HG02642 (cell line): Measurements from ENCODE around the gene OR10A6.

ENCODE experiments used
- ATAC-seq: cut with Tn5 transposase; IDR thresholded peaks from one replicate; pipeline ENCODE4 v1.9.1; 2021; ENCODE audit warnings: mild to moderate bottlenecking; ENCODE audit not compliant: unreplicated experiment, poor library complexity

The OR10A6 gene

GRCh38 chr11:7931168-7931567, at the start of gene OR10A6:
TSS of gene OR10A6 (minus strand) at chr11:7931268. CDS start at chr11:7928662, 2,606 bp downstream.
- ATAC-seq: no peak

GRCh38 chr11:7977232-7977917, 46.3 kb upstream of the OR10A6 start:
- no peak for ATAC-seq

GRCh38 chr11:7974668-7975067, 43.6 kb upstream of the OR10A6 start:
- no peak for ATAC-seq

- no peak for ATAC-seq
These were observed 41.9 kb upstream of the OR10A6 start for GRCh38 chr11:7973011-7973410.

- no peak for ATAC-seq
These were observed 40.8 kb upstream of the OR10A6 start for GRCh38 chr11:7971846-7972245.

- ATAC-seq: no peak
These were observed 38.9 kb upstream of the OR10A6 start for GRCh38 chr11:7969756-7970646.

- no peak for ATAC-seq
These were observed 37.6 kb upstream of the OR10A6 start for GRCh38 chr11:7968686-7969085.

- no peak for ATAC-seq
These were observed 36.8 kb upstream of the OR10A6 start for GRCh38 chr11:7967826-7968225.

- no peak for ATAC-seq
These were observed 36.0 kb upstream of the OR10A6 start for GRCh38 chr11:7967097-7967496.

- ATAC-seq: no peak
These were observed 34.3 kb upstream of the OR10A6 start, which contains the start of gene NLRP10 for GRCh38 chr11:7965386-7965785. TSS of gene NLRP10 (minus strand) at chr11:7965447. CDS start at chr11:7963495, 1,952 bp downstream.

GRCh38 chr11:7964873-7965272, 33.8 kb upstream of the OR10A6 start:
- ATAC-seq: no peak

- no peak for ATAC-seq
These were observed 33.2 kb upstream of the OR10A6 start for GRCh38 chr11:7964261-7964660.

- ATAC-seq: no peak
These were observed 24.1 kb upstream of the OR10A6 start for GRCh38 chr11:7955191-7955590.

GRCh38 chr11:7949934-7950333, 18.9 kb upstream of the OR10A6 start:
- ATAC-seq: no peak

GRCh38 chr11:7944123-7944522, 13.1 kb upstream of the OR10A6 start:
- no peak for ATAC-seq

- no peak for ATAC-seq
These were observed 10.5 kb upstream of the OR10A6 start, which contains the start of gene OR10A3 for GRCh38 chr11:7941608-7942007. TSS of gene OR10A3 (minus strand) at chr11:7941708. CDS start at chr11:7939520, 2,188 bp downstream.

GRCh38 chr11:7941146-7941545, 10.1 kb upstream of the OR10A6 start:
- ATAC-seq: no peak

GRCh38 chr11:7936615-7937014, 5.5 kb upstream of the OR10A6 start:
- ATAC-seq: no peak

GRCh38 chr11:7927635-7928034, 3.4 kb downstream of the OR10A6 start:
- no peak for ATAC-seq

GRCh38 chr11:7924536-7924935, 6.5 kb downstream of the OR10A6 start:
- no peak for ATAC-seq

- ATAC-seq: no peak
These were observed 12.9 kb downstream of the OR10A6 start for GRCh38 chr11:7918141-7918540.
